ENCODE results near the gene NAPB.
"Not testable (repeated sequence)": the region's sequence is repeated elsewhere in the genome, so short reads cannot be mapped to it uniquely, and the experiment has no call there.

The NAPB gene

GRCh38 chr20:23367770-23368169, 53.5 kb downstream of the NAPB start:
- DNase-seq (ENCODE audit: low spot score): peak; percentile 27

- DNase-seq (ENCODE audit: low spot score): peak; percentile 51
Observed at GRCh38 chr20:23366384-23366783, 54.9 kb downstream of the NAPB start.

DNA sequence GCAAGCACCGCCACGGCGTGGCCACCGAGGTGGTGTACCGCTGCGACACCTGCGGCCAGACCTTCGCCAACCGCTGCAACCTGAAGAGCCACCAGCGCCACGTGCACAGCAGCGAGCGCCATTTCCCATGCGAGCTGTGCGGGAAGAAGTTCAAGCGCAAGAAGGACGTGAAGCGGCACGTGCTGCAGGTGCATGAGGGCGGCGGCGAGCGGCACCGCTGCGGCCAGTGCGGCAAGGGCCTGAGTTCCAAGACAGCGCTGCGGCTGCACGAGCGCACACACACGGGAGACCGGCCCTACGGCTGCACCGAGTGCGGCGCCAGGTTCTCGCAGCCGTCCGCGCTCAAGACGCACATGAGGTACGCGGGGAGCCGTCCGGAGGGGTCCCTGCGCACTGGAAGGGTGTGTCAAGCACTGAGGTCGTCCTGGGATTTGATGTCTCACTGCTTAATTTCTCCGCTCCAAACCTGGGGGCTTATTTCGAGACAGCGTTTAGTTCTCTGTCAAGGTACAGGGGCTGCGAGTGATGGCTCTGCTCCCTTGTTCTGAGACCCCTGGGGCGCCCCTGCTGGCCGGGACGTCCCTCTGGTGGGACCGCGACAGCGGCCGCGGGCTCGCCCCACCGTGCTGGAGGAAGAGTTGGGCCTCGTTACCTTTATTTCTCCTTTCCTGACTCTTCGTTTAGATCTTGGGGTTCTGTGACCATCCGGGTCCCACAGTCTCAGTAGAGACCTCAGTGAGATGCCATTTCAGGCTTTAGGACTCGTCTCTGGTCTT, 55.7 kb downstream of the NAPB start:
- DNase-seq (ENCODE audit: low spot score): no peak

- no peak for DNase-seq (ENCODE audit: low spot score)
Observed at GRCh38 chr20:23363257-23363649, 58.0 kb downstream of the NAPB start.

GRCh38 chr20:23362392-23363256, 58.7 kb downstream of the NAPB start:
- peak; percentile 25 for DNase-seq (ENCODE audit: low spot score)

DNA sequence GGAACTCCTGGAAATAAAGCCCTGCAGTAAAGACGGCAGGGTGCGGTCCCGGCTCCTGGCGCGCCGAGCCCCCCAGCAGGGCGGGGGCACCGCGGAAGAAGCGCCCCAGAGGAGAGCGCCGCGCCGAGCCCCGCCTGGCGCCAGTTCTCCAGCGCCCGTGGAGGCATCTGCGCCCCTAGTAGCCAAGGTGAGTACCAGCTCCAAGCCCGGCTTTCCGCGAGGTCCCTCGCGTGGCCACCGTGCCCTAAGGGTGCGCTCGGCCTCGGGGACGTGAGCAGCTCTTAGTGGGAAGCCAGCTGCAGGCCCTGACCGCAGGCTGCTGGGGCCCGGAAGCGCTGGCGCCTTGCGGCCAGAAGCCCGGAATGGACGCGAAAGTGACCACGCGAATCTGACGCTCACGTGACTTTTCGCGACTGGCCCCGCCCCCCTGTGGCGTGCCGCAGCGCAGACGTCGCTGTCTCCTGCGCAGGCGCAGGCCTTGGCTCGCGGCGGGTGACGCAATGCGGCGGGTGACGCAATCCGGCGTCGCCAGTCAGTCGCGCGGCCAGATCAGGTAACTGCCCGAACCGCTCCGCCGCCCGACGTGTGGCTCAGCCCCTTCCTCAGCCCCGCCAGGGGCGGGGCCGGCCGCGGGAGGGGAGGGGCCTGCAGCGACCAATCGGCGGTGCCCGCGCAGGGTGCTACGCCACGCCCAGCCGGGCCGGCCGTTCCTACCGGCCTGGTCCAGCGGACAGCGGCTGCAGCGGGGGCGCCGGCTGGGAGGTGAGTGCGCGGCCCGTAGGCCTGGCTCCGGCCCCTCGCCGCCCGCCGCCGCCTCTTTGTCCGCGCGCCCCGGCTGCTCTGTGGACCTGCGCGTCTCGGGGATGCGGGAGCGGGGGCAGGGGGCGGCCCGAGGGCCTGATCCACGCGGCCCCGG, 59.6 kb downstream of the NAPB start, which contains the start of gene GZF1:
Gene GZF1, plus strand, starts transcription at position 707 of the 916 bp plus-strand sequence. CDS start 2,202 bp downstream, outside the sequence.
- DNase-seq (ENCODE audit: low spot score): peak; percentile 98

GRCh38 chr20:23361119-23361475, 60.2 kb downstream of the NAPB start:
- DNase-seq (ENCODE audit: low spot score): no peak

DNA sequence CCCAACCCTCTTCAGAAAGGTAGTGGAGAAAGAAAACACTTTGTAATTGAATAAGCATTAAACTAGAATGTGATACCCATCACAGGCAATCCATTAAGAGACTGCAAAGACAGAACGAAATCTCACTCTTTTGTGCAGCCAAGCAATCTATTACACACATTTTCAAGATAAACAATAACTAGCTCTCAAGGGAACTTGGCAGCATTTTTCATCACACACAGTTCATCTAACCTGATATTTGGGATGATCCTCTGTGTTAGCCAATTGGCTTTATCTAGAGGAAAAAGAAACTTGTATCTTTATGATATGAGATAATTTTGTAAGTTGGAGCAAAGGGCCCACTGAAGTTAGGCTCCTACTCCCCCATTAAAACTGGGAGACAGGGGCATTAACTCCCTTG, 60.8 kb downstream of the NAPB start:
- DNase-seq (ENCODE audit: low spot score): no peak

DNA sequence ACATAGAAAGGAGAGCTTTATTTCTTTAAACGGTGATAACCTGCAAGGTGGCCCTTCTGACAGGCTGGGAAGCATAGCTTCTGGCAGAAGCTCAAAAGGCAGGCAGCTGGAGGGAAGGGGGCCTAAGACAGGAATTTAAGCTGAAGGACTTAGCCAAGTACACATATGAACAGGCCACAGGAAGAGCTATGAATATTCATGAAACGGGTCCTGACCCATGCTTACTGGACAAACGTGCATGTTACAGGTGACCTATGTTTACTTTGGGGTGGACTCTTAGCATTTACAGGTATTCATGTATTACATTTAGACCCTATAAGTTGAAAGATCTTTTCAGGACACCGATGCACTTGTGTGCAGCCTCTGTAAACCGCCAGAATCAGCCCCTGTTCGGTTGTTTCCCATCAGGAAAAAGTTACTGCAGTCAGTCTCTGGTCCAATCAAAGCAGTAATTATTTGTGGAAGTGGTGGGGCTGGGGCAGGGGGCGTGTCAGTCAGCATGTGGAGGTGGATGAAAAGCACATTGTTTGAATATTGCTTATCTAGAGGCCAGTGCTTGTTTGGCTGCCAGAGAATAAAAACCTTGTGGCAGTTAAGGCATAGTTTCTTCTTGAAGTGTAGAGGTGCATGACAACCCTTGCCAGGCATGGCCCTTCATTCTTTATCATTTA, 62.2 kb downstream of the NAPB start:
- no peak for DNase-seq (ENCODE audit: low spot score)

DNA sequence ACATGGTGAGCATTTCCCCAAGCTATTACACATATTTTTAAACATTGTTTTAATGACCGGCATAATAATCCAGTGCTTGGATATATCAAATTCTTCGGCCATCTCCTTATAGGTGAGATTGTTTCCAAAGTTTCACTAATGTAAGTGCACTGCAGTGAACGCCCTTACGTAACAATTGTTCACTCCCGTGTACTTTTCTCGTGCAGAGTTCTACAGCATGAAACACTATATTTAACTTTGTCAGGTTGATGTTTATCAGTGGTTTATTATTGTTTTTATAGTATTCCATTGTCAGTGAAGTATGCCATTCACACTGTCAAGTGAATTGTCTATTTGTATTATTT, 62.8 kb downstream of the NAPB start:
- no peak for DNase-seq (ENCODE audit: low spot score)

- peak; percentile 100 for DNase-seq (ENCODE audit: low spot score)
Observed at GRCh38 chr20:23357767-23358562, 63.3 kb downstream of the NAPB start.

- no peak for DNase-seq (ENCODE audit: low spot score)
Observed at GRCh38 chr20:23356203-23356602, 65.1 kb downstream of the NAPB start.

DNA sequence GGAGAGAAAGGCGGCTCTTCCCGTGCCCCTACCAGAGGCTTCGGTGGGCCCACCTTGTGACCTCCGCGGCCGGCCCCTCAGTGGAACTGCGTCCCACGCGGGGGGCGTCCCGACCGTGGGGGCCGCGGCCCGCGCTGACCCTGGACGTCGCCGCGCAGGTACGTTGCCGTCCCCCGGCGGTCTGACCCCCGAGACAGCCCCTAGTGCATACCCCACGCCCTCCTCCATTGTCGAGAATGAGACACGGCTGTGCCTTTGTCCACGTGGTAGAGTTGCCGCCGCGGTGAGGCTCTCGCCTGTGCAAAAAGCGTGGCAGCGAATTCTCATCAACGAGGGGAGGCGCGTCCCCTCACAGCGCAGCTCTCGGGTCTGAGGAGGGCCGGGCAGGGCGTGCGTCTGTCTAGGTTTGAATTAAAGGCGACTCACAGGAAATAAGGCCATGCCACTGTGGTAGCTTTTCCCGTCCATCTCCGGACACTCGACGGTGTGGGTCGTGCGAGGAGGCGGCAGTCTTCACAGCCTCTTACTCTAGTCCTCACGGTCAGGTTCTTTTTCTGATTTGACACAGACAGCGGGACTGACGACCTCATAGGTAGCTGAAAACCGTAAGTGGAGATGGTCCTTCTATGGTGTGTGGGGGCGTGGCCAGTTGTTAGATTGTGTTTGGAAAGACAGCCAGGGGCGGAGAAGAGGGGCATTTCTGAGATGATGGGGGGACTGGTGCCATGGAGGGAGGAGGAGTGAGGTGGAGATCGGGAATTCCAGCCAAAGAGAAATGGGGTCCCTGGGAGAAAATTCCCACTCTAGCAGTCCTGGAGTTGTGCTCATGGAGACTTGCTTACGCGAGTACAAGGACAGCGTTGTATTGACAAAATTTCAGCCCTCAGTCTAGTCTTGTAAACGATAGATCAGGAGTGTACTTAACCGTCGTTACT, 70.1 kb downstream of the NAPB start:
- DNase-seq (ENCODE audit: low spot score): peak; percentile 60

GRCh38 chr20:23350196-23350903, 70.9 kb downstream of the NAPB start, which contains the start of gene NXT1:
Gene NXT1 (plus strand): TSS chr20:23350791. CDS start chr20:23354042, 3,251 bp downstream.
- peak; percentile 98 for DNase-seq (ENCODE audit: low spot score)

GRCh38 chr20:23349338-23350195, 71.7 kb downstream of the NAPB start:
- DNase-seq (ENCODE audit: low spot score): peak; percentile 75

GRCh38 chr20:23348510-23348909, 72.8 kb downstream of the NAPB start:
- DNase-seq (ENCODE audit: low spot score): not testable (repeated sequence)

- DNase-seq (ENCODE audit: low spot score): no peak
Observed at GRCh38 chr20:23347791-23348190, 73.5 kb downstream of the NAPB start.

GRCh38 chr20:23346002-23346401, 75.3 kb downstream of the NAPB start:
- no peak for DNase-seq (ENCODE audit: low spot score)

All from CD4-positive, alpha-beta T cell treated with Interleukin-2 at 100 ng/mL for 4 hours (primary cell).